Measurements from ENCODE around the gene MTIF3.
A peak's percentile ranks its signal among the peaks of the same experiment; 100 is the strongest.

The MTIF3 gene

DNA sequence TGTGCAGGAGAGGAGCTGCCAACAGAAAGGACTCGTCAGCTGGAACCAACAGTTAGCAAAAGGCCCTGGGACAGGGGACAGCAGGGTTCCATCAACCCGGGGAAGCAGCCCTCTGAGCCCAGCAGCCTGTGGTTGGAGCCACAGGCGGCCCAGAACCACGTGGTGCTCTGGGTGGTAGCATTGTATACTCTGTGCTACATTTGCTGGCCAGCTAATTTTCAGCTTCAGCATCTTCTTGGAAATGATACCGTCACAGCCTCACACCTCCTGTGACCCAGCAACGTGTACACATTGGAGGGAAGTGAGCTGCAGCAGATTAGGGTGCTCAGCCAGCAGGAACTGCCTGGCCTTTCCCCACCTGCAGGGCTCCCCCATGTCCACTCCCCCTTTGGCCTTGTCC lies 13.1 kb upstream of the MTIF3 start:
- no peak for DNase-seq (ENCODE audit: low read depth, low spot score)
- no peak overlapping the region for H3K4me3 ChIP-seq (ENCODE audit: low read length)

DNA sequence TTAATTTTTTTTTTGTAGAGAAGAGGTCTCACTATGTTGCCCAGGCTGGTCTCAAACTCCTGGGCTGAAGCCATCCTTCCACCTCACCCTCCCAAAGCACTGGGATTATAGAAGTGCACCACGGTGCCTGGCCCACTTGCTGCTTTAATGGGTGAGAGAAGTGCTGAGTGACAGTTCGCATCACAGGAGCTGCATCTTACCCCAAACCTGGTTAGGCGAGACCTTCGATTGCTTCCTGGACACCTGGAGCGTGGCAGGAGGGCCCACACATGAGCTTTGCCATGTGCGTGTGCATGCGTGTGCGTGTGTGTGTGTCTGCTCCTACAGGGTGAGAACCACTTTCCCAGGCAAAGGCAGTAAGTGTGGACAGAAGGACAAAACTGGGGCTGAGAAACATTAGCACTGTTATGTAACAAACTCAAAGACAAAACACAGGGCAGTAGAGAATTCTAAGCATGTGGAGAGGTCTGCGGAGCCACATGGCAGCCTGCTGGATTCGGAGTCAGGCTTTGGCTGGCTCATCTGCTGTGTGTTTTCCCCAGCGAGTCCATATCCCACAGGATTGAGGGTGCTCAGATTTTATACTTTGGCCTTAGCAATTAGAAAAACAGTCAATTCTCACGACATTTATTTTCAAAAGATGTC lies 11.7 kb upstream of the MTIF3 start:
- no peak for DNase-seq (ENCODE audit: low read depth, low spot score)
- no peak overlapping the region for H3K4me3 ChIP-seq (ENCODE audit: low read length)

DNA sequence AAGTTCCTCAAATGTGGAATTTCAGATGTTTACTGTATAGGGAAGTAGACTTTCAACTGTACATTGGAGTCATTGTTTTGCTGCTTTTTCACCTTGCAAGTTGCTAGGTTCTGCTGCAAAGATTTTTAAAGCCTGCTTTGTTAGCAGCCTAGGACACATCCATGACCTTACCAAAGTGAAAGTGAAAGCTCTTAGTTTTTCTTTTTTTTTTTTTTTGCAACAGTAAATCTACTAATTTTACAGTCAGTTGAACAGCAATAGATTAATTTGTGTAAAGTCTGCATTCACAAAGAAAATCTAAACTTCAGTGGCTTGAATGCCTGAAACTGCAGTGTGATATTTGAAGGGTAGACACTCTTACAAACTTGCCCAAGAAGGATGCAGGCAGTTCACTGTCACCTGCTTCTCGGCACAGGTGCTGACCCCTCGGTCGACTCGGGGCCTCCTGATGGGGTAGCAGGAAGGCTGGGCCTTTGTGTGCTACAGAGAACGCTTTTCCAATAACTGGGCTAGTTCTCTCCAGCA lies 5.0 kb upstream of the MTIF3 start:
- peak overlapping the region; percentile 43 for H3K4me3 ChIP-seq (ENCODE audit: low read length)
- DNase-seq (ENCODE audit: low read depth, low spot score): no peak

DNA sequence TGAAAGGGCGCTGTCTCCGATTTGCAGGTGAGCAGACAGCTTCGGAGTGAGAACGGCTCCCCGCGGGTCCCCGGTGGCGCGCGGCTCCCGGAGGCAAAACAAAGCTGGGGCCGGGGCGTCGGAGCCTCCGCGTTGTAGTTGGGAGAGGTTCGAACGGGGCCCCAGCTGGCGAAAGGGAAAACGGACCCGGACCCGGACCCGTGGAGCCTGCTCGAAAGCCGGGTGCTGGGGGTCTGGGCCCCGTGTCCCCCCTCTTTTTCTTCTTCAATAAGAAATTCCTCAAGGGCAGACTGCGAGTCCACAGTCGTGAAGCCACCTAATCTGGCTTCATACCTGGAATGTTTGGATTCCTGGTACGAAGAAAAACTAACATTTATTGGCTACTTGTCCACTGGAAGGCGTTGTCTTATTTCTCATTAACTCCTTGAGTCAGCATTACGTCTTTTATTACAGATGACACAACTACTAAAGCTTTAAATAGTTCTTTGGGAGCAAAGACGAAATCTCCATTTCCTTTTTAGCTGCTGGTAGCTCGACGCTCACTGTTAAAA lies 632 bp upstream of the MTIF3 start:
- no peak for DNase-seq (ENCODE audit: low read depth, low spot score)
- H3K4me3 ChIP-seq (ENCODE audit: low read length): peak overlapping the region; percentile 92

DNA sequence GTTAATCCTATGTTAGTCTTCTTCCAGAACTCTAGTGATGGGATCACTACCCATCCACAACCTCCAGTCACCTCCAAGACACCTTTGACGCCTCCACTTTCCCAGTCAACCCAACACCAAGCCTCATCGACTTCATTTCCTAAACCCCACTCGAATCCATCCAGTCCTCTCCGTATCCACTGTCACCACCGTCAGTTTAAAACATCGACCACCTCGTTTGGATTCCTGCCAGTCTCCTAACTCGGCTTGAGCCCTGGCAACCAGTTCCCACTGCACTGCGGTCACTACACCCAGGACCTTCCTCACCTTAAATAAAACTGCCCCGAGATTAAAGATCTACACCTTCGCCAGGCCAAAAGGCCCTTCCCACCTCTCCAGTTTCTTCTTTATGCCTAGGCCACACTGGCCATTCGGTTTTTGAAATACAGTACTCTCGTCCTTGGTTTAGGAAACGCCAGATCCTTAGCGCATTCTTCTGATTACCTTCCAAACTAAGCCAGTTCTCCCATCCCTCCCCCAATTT lies 1.2 kb downstream of the MTIF3 start:
- peak overlapping the region; percentile 92 for H3K4me3 ChIP-seq (ENCODE audit: low read length)
- no peak for DNase-seq (ENCODE audit: low read depth, low spot score)

DNA sequence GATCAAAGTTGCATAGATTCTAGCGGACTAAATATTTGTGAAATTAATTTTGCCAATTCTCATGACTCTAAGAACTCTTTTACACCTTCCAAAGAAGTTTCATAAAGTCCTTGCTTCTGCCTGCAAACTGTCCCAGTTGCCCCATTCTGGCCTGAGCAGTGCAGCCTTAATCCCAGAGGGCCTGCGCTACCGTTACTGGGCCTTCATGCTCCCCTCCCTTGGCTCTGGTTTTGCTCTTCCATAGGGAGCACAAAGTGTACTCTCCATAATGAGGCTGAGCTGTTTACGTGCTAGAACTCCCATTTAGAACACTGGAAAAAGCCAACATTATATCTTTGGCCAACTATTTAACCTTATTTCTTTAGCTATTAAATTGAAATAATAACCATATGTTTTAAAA lies 2.1 kb downstream of the MTIF3 start:
- H3K4me3 ChIP-seq (ENCODE audit: low read length): peak overlapping the region; percentile 13
- no peak for DNase-seq (ENCODE audit: low read depth, low spot score)

DNA sequence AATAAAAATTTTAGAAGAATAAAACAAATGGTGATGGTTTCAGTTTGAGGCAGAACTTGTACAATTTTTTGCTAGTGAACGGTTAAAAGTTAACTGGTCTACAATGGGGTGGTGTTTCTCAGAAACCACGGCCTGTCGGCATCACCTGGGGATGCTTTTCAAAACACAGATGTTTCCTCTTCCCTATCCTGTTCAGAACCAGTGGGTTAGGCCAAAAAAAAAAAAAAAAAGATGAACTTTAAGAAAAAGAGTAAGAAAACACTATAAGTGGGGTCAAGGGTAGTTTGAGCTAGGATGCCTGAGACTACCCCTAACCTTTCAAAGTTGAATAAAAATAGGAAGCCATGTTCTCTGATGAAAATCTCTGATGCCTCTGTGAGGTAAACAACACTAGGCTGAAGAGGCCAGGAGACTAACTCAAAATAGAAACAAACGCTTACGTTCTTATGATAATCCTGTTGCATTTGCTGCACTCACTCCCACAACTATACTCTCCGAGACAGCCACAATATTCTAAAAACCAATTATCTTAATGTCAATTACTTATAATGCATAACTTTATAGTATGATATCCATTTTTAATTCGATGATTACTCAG lies 3.3 kb downstream of the MTIF3 start:
- peak; percentile 82 for DNase-seq (ENCODE audit: low read depth, low spot score)
- H3K4me3 ChIP-seq (ENCODE audit: low read length): peak overlapping the region; percentile 39

DNA sequence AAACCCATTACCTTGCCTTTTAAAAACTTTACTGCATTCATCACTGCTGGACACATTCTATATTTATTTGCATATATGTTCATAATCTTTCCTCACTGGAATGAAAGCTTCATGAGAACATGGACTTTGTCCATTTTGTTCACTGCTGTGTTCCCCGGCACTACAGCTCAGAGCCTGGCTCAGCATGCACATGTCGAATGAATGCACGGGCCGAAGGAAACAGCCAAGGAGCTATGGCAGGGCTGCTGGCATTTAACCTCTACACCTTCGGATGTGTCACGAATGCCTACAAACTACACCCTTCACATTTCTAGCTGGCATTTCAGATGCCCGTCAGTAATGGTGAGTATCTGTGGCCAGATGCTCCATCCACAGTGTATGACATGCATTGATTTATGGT lies 7.6 kb downstream of the MTIF3 start:
- no peak for DNase-seq (ENCODE audit: low read depth, low spot score)
- no peak overlapping the region; the same call in 1 of the 2 replicates for H3K4me3 ChIP-seq (ENCODE audit: low read length)

DNA sequence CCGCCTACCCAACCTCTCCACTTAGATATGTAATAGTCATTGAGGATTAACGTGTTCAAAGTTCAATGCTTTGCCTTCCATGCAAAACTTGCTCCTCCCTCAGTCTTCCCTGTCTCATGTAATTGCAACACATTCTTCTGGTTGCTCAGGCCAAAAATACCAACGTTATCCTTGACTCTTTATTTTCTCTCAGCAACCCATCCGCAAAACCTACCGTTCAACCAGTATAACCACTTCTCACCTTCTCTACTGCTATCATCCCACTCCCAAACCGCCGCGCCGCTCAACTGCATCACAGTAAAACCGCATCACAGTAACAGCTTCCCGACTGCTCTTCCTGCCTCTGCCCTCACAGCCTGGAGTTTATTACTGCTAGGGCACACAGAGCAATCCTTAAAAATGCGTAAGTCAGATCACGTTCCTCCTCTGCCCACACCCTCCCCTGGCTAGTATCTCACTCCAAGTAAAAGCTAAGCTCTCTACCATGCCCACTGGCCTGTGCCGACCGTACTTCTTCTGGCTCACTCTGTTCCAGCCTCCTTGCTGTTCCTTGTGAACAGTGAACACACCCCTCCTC lies 8.2 kb downstream of the MTIF3 start:
- H3K4me3 ChIP-seq (ENCODE audit: low read length): peak overlapping the region; percentile 33
- peak; percentile 87 for DNase-seq (ENCODE audit: low read depth, low spot score)

DNA sequence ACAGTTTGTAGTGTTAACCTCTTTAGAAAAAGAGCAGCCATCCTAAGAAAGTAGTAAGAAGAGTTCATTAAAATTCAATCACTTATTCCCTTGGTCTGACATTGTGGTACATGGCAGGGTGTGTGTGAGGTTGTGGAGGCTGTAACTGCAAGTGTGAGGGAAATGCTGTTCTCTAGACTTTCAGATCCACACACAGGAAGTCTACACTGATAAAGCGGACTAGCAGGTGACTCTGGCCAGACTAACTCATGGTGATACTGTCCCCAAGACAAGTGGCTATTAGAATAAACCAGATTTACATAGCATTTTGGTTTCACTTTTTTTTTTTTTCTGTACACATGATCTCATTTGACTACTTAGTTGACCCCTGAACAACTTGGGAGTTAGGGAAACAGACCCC lies 10.0 kb downstream of the MTIF3 start:
- no peak overlapping the region for H3K4me3 ChIP-seq (ENCODE audit: low read length)
- no peak for DNase-seq (ENCODE audit: low read depth, low spot score)

DNA sequence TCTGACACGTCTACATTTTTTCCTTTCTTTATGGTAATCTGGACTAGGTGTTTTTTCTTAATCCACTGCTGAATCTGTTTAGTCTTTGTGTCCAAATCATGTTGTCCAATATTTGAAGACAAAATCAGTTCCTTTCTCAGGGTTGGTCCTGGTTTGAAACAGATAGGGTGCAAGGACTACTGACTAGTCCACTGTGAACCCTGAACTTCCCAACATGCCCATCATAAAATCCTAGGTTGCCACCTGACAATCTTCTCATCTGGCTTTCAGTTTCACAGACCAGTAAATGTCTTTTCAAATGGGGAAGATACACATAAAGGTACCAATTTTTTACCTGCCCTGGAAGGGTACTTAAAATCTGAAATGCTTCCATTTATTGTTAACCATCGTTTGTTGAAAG lies 13.2 kb downstream of the MTIF3 start:
- H3K4me3 ChIP-seq (ENCODE audit: low read length): no peak overlapping the region
- no peak for DNase-seq (ENCODE audit: low read depth, low spot score)

DNA sequence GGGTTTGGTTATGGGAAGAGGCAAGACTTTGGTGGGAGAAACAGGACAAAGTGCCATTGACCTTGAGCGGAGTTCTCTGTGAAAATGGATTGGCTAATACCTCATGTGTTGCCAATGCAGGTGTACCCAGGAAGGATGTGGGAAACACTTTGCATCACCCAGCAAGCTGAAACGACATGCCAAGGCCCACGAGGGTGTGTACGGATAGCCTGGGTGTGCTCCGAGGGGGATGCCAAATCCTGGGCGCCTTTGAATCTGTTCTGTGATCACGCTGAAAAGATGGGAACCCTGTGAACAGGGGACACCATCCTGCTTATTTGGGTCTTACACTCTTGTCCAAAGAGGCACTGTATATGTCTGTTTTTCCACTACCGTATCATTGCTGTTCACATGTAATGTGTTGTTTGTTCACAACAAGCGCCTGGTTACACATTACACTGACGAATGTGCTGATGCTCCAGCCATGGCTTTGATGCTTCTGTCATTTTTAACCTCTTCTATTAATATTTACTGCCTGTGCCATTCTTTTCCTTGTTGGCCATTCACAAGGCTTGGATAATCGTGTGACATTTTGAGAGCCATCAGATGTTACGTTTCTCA lies 17.7 kb downstream of the MTIF3 start:
- DNase-seq (ENCODE audit: low read depth, low spot score): no peak
- H3K4me3 ChIP-seq (ENCODE audit: low read length): no peak overlapping the region

DNA sequence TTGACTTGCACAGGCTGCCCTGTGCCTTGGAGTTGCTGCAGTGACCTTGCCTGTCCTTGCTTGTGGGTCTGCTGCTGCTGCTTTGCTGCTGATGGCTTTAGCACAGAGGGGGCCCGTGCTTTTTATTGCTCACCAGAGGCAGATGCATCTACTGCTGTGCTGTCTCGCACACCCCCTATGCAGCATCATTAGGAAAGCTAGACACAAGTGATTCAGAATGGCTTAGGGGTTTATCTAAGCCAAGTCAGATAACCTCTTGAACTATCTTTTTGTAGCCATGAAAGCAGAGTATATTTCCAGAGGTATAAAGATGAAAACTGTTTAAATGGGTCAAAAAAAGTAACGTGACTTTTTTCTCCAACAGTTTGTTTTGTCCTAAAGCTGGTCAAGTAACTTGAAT lies 18.2 kb downstream of the MTIF3 start:
- DNase-seq (ENCODE audit: low read depth, low spot score): no peak
- H3K4me3 ChIP-seq (ENCODE audit: low read length): no peak overlapping the region

DNA sequence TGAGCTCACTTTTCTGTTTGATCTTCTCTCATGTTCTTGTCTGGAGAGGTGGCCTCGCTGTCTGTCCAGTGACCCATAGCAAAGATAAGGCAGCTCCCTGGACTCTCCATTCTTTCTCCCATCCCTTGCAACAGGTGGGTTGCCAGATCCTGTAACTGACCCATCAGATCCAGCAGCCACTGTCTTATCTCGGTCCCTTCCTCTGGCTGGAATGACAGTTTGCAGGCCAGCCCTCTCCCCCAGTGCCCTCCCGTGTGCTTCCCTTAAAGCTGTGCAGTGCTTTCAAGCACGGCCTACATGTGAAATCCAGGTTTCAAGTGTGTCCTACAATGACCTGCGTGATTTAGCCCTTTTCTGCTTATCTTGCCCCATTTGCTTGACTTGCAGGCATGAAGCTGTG lies 22.2 kb downstream of the MTIF3 start:
- no peak overlapping the region for H3K4me3 ChIP-seq (ENCODE audit: low read length)
- DNase-seq (ENCODE audit: low read depth, low spot score): no peak

DNA sequence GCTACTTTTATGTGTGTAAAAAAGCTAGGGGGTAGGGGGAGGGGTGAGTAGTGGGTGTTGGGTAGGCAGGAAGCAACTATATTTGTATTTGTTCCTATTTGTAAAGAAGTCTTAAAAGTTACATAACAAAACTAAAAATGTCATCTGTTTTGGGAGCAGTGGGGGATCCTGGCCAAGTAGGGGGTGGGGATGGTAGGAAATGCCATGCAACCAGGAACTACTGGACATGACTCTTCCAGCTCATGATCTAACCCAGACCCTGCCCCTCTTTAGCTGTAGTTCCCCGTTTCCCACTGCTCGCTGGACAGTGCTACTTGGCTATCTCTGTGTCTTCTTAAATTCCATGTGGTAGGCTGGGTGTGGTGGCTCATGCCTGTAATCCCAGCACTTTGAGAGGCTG lies 22.7 kb downstream of the MTIF3 start:
- no peak overlapping the region for H3K4me3 ChIP-seq (ENCODE audit: low read length)

DNA sequence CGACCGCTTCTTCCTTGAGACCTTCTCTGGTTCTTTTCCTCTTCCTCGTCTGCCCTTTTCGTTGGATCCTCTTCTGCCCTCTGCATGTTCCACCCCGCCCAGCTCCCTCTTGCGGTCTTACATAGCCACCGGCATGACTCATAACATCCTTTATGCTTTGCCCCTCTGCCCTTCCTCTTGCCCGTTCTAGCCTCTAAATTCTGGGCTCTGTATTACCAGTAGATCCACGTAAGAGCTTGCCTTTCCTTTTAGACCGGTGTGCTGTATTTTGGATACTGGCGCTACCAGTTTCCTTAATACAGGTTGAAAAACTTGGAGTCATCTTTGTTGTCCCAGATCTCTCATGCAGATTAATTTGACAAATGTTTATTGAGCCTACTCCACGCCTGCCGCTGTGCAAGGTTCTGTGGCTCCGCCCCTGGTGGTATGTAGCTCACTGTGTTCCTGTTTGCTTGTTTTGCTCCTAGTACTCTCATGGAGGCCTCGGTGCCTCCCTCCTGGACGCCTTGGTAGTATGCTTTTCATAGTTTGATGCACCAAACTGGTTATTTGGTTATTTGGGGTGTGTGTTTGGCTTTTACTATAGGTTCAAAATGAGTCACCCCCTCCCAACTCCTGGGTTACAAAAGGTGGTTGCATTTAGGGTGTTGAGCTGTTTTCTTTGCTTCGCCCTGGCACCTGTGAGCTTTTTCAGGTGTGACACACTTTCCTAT lies 24.3 kb downstream of the MTIF3 start:
- peak overlapping the region; percentile 92 for H3K4me3 ChIP-seq (ENCODE audit: low read length)
- DNase-seq (ENCODE audit: low read depth, low spot score): peak; percentile 78

More for the DNA sequence above, 22.7 kb downstream of the MTIF3 start:
- no peak for DNase-seq (ENCODE audit: low read depth, low spot score)

DNA sequence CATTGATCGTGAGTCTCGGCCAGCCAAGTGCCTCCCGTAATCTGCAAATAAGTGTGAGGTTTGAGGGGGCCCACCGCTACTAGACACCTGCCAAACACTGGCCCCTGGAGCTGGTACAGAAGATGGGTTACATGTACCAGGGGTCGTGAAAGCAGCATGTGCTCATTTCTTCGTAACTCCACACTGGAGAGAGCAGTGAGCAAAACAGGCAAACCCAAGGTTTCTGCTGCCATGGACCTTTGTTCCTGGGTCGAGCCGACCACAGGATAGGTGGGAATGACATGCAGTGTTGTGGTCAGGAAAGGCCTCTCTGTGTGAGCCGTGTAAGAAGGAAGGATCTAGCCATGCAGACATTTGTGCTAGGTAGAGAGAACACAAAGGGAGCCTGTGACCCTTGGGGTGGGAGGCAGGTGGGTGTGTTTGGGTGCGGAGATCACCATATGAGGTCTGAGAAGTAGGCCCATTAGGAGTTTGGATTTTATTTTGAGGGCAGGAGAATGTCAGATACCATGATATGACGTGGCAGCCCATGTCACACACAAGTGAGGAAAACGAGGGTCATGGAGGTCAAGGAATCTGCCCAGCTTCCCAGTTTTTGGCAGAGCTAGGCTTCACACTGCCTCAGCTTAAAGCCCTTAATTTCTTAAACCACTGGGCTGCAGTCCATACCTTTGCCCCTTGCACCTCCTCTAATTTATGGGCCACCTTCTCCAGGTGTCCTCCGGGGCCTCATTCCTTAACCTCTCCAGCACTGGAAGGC lies 25.0 kb downstream of the MTIF3 start:
- no peak for DNase-seq (ENCODE audit: low read depth, low spot score)

More for the DNA sequence above, 25.0 kb downstream of the MTIF3 start:
- H3K4me3 ChIP-seq (ENCODE audit: low read length): peak overlapping the region; percentile 92

Data from Jurkat, Clone E6-1 (cell line).